ENCODE results near the gene ABLIM2.

ABLIM2 gene

GRCh38 chr4:8076023-8076422, 82.6 kb downstream of the ABLIM2 start:
- TF ChIP-seq CTCF (IDR thresholded peaks at IDR 0.05; ENCODE audit: insufficient read depth, missing control alignments) = no peak
- FAIRE-seq (no peak), DNase-seq (ENCODE audit: insufficient read length, low spot score) (no peak)

GRCh38 chr4:8073206-8073863, 85.3 kb downstream of the ABLIM2 start:
- no peak for DNase-seq (ENCODE audit: insufficient read length, low spot score)
- no peak for TF ChIP-seq CTCF (IDR thresholded peaks at IDR 0.05; ENCODE audit: insufficient read depth, missing control alignments)
- FAIRE-seq = no peak

GRCh38 chr4:8072235-8072968, 86.2 kb downstream of the ABLIM2 start:
- DNase-seq (ENCODE audit: insufficient read length, low spot score) (no peak), FAIRE-seq (no peak)
- TF ChIP-seq CTCF (IDR thresholded peaks at IDR 0.05; ENCODE audit: insufficient read depth, missing control alignments) = no peak

- DNase-seq (ENCODE audit: insufficient read length, low spot score) = no peak
- no peak for FAIRE-seq
- no peak for TF ChIP-seq CTCF (IDR thresholded peaks at IDR 0.05; ENCODE audit: insufficient read depth, missing control alignments)
Measured at GRCh38 chr4:8071766-8072165, 86.8 kb downstream of the ABLIM2 start.

- DNase-seq (ENCODE audit: insufficient read length, low spot score) (no peak), FAIRE-seq (no peak)
- TF ChIP-seq CTCF (IDR thresholded peaks at IDR 0.05; ENCODE audit: insufficient read depth, missing control alignments) = no peak
Measured at GRCh38 chr4:8070736-8071718, 87.6 kb downstream of the ABLIM2 start.

- TF ChIP-seq CTCF (IDR thresholded peaks at IDR 0.05; ENCODE audit: insufficient read depth, missing control alignments) = no peak
- DNase-seq (ENCODE audit: insufficient read length, low spot score) (no peak), FAIRE-seq (no peak)
Measured at GRCh38 chr4:8069102-8069752, 89.4 kb downstream of the ABLIM2 start.

Measured in D721Med (cell line).